Right lobe of liver (tissue), 4 donors: ENCODE results near the gene TRAF3.

Source experiments
- POLR2A ChIP-seq: fragments of 450-650 bp; IDR thresholded peaks from one replicate; pipeline ENCODE4 v1.6.1; 2017; ENCODE audit warnings: antibody characterized with exemption, mild to moderate bottlenecking
- TF ChIP-seq, protein P1 (sequence below), 4 donors: fragments of 200-600 bp in 3 of 4; fragments of 450-650 bp in 1 of 4; IDR thresholded peaks; one replicate each; pipeline versions ENCODE4 v1.5.1 to v1.8.0; 2016 to 2022; ENCODE audit warnings: antibody characterized with exemption in 4 of 4, mild to moderate bottlenecking in 2 of 4
- donor health status: DM: no; HTN: no; CAD: no.
- donor health status: DM: no; HTN: no; CAD: no.
- donor health status: DM: no; HTN: yes; CAD: no.

DNA sequence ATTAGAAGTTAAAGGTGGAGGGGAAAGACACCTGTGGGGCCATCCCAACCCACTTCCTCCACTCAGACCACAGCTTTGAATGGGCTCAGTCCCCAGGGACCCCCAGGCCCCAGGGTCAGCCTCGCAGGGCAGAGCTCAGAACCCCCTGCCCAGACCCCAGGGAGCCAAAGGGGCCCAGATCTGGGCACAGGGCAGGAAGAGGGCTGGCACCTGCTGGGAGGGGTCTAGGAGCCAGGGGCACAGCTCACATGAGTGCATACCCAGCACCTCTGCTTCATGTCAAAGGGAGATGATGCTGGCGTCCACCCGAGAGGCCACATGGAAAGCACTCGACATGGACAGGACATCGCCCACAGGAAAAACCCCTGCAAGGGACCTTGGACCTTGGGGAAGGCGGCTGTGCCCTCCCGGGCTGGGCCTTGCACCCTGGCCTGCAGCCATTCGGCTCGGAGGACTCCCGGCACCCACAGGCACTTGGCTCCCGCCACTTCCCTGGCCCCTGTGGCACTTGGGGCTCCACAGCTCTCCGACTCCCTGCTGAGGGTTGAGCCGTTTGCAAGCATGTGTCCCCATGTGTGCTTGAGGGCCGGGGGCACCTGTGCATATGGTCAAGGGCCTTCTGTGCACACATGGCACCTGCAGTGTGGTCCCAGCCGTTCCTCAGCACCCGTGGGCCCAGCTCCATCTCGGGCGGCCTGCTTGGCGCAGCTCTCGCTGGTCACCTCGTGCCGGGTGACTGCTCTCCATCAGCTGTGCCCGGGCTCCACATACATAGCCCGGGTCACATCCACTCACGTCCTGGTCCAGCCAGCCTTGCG is 137.4 kb downstream of the TRAF3 start:
- TF ChIP-seq, protein P1, sequence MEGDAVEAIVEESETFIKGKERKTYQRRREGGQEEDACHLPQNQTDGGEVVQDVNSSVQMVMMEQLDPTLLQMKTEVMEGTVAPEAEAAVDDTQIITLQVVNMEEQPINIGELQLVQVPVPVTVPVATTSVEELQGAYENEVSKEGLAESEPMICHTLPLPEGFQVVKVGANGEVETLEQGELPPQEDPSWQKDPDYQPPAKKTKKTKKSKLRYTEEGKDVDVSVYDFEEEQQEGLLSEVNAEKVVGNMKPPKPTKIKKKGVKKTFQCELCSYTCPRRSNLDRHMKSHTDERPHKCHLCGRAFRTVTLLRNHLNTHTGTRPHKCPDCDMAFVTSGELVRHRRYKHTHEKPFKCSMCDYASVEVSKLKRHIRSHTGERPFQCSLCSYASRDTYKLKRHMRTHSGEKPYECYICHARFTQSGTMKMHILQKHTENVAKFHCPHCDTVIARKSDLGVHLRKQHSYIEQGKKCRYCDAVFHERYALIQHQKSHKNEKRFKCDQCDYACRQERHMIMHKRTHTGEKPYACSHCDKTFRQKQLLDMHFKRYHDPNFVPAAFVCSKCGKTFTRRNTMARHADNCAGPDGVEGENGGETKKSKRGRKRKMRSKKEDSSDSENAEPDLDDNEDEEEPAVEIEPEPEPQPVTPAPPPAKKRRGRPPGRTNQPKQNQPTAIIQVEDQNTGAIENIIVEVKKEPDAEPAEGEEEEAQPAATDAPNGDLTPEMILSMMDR (IDR thresholded peaks at IDR 0.05): no peak
- no peak for TF ChIP-seq POLR2A
